Activated CD4-positive, alpha-beta T cell treated with anti-CD3 and anti-CD28 coated beads for 36 hours (primary cell): ENCODE results near the gene KRTAP10-7. TPM values are rescaled to one million over a fixed set of nuclear protein-coding genes. Genes with fewer than 3 reads are reported as not detected.
"Not testable (repeated sequence)": the region's sequence is repeated elsewhere in the genome, so short reads cannot be mapped to it uniquely, and the experiment has no call there.

Source experiments
- ATAC-seq: fragments of 200-7000 bp; cut with Tn5 transposase; one replicate; pipeline ENCODE4 v1.10.0; 2021; ENCODE audit warnings: mild to moderate bottlenecking, moderate library complexity
- CTCF ChIA-PET: fragments of 350-600 bp; sonication (Branson Sonifier 250); formaldehyde crosslinking; loops from one replicate; lab custom pipeline; 2021; ENCODE audit warnings: antibody characterized with exemption; lab: Charles Lee
- POLR2A ChIA-PET: fragments of 350-600 bp; sonication (Branson Sonifier 250); formaldehyde crosslinking; loops from one replicate; lab custom pipeline; 2021; ENCODE audit warnings: antibody characterized with exemption, inconsistent platforms; lab: Charles Lee
- DNase-seq: peaks from one replicate; pipeline ENCODE4 v3.0.0-alpha.2; 2020
- H3K27ac Mint-ChIP-seq: one replicate; pipeline ENCODE4 v1.8.0; 2021; ENCODE audit warnings: mixed read lengths
- H3K27me3 Mint-ChIP-seq: one replicate; pipeline ENCODE4 v1.8.0; 2021; ENCODE audit warnings: mixed read lengths
- H3K36me3 Mint-ChIP-seq: one replicate; pipeline ENCODE4 v1.8.0; 2021; ENCODE audit warnings: low read depth, mixed read lengths
- H3K4me1 Mint-ChIP-seq: one replicate; pipeline ENCODE4 v1.8.0; 2021; ENCODE audit warnings: mixed read lengths
- H3K4me3 Mint-ChIP-seq: one replicate; pipeline ENCODE4 v1.8.0; 2021; ENCODE audit warnings: mild to moderate bottlenecking, moderate library complexity, mixed read lengths
- H3K9me3 Mint-ChIP-seq: one replicate; pipeline ENCODE4 v1.8.0; 2021; ENCODE audit warnings: low read depth, mixed read lengths
- intact Hi-C, 2 experiments: fragments of 100-400 bp; cut with DNase I in 1 of 2; cut with micrococcal nuclease in 1 of 2; formaldehyde crosslinking; loops; one replicate each; pipeline versions ENCODE4 v1.14.2 to v1.15.1; 2022 to 2024; cut with DNase I, micrococcal nuclease
- total RNA-seq, 2 experiments: library from RNA; stranded (reverse); gene quantifications; one replicate each; pipeline ENCODE4 v1.2.3, GENCODE V29; 2021

The KRTAP10-7 gene
- total RNA-seq, 2 experiments from 2014 or later, result not detected

GRCh38 chr21:44573630-44574456, 26.6 kb upstream of the KRTAP10-7 start, which contains the start of gene KRTAP10-4:
KRTAP10-4 (plus strand) TSS chr21:44573729; CDS start chr21:44573759, 30 bp downstream.
- POLR2A ChIA-PET, ATAC-seq, DNase-seq, H3K36me3 Mint-ChIP-seq, H3K4me3 Mint-ChIP-seq, intact Hi-C loops, H3K27ac Mint-ChIP-seq, H3K9me3 Mint-ChIP-seq, H3K4me1 Mint-ChIP-seq, H3K27me3 Mint-ChIP-seq: not testable (repeated sequence)
- CTCF ChIA-PET, result interaction anchor here (0.7 kb wide), 1 partner anchor 37 kb away, joined by 3 read pairs; no protein-coding TSS in a partner anchor

DNA sequence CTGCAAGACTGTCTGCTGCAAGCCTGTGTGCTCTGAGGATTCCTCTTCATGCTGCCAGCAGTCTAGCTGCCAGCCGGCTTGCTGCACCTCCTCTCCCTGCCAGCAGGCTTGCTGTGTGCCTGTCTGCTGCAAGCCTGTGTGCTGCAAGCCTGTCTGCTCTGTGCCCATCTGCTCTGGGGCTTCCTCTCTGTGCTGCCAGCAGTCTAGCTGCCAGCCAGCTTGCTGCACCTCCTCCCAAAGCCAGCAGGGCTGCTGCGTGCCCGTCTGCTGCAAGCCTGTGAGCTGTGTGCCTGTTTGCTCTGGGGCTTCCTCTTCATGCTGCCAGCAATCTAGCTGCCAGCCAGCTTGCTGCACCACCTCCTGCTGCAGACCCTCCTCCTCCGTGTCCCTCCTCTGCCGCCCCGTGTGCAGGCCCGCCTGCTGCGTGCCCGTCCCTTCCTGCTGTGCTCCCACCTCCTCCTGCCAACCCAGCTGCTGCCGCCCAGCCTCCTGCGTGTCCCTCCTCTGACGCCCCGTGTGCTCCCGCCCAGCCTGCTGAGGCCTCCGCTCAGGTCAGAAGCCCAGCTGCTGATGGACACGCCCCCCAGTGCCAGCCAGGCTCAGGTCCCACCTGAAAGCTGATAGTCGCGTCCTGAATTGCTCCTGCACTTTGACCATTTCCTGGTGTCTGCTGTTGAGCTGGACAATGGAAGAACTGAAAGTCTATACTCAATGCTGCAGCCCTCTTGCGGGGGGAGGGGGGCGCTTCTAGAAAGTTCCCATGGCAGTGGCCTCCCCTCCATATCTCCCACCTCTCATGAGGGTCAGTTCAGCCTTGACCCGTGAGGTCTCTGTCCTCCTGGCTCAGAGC, 25.7 kb upstream of the KRTAP10-7 start:
- no peak overlapping the region for H3K4me3 Mint-ChIP-seq
- ChIA-PET POLR2A (no interaction called here), CTCF (interaction anchor here (0.6 to 0.7 kb wide), 2 partner anchors 36 to 147 kb away, joined by 3 read pairs; no protein-coding TSS in a partner anchor)
- H3K9me3 Mint-ChIP-seq, result peaks cover 8% of the 10 kb centered on the region
- no peak overlapping the region for H3K27ac Mint-ChIP-seq
- ATAC-seq, result no peak
- H3K4me1 Mint-ChIP-seq, result no peaks in the 10 kb centered on the region
- intact Hi-C loops, result no loop called here
- no peak for DNase-seq
- H3K27me3 Mint-ChIP-seq, result peaks cover 3% of the 10 kb centered on the region
- peaks cover 2% of the 10 kb centered on the region for H3K36me3 Mint-ChIP-seq

- H3K4me3 Mint-ChIP-seq, result no peak overlapping the region
- no peaks in the 10 kb centered on the region for H3K4me1 Mint-ChIP-seq
- ChIA-PET POLR2A (no interaction called here), CTCF (no interaction called here)
- peaks cover 3% of the 10 kb centered on the region for H3K27me3 Mint-ChIP-seq
- DNase-seq, result no peak
- no peak for ATAC-seq
- H3K36me3 Mint-ChIP-seq, result peaks cover 2% of the 10 kb centered on the region
- H3K9me3 Mint-ChIP-seq, result peaks cover 8% of the 10 kb centered on the region
- no peak overlapping the region for H3K27ac Mint-ChIP-seq
- intact Hi-C loops, result no loop called here
These were observed 24.9 kb upstream of the KRTAP10-7 start for GRCh38 chr21:44575307-44576024.

GRCh38 chr21:44576025-44576420, 24.4 kb upstream of the KRTAP10-7 start:
- ChIA-PET CTCF (no interaction called here), POLR2A (no interaction called here)
- Mint-ChIP-seq H3K36me3 (peaks cover 3% of the 10 kb centered on the region), H3K9me3 (peaks cover 9% of the 10 kb centered on the region), H3K27me3 (peaks cover 3% of the 10 kb centered on the region), H3K27ac (no peak overlapping the region), H3K4me3 (no peak overlapping the region), H3K4me1 (no peaks in the 10 kb centered on the region)
- ATAC-seq (no peak), DNase-seq (no peak)
- intact Hi-C loops, result no loop called here

- ATAC-seq (no peak), DNase-seq (no peak)
- Mint-ChIP-seq H3K9me3 (peaks cover 14% of the 10 kb centered on the region), H3K36me3 (peaks cover 4% of the 10 kb centered on the region), H3K27me3 (peaks cover 5% of the 10 kb centered on the region), H3K27ac (no peak overlapping the region), H3K4me3 (no peak overlapping the region), H3K4me1 (peaks cover 3% of the 10 kb centered on the region)
- ChIA-PET POLR2A (no interaction called here), CTCF (no interaction called here)
- intact Hi-C loops, result no loop called here
These were observed 21.9 kb upstream of the KRTAP10-7 start for GRCh38 chr21:44578371-44579055.

DNA sequence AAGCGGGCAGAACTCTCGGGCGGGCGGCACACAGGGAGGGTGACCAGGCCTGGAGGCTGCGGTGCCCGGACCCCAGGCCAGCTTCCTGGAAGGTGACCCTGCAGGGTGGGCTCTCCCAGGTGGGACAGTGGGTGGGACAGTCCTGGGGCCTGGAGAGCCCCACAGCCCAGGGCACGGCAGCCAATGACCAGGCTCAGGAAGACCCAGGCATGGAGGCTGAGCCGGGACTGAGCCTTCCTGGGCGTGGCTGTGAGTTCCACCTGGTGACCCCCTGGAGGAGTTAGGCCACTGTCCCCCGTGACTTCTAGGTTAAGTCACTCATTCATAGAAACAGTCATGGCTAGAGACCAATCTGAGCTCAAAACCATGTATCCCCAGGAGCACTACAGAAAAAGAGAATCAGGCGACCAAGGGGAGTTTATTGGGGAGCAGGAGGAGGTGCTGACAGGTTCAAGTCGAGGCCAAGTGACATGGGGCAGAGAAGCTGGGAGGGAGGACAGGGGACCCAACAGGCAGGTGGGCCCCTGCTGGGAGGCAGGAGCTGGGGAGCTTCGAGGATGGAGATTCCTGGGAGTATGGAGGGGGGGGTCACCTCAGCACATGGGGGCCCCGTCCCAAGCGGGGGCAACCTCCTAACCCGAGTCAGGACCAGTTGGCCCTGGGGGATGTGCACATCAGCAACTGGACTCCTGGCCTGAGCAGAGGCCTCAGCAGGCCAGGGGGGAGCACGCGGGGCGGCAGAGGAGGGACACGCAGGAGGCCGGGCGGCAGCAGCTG, 21.2 kb upstream of the KRTAP10-7 start:
- Mint-ChIP-seq H3K27ac (no peak overlapping the region), H3K36me3 (peaks cover 4% of the 10 kb centered on the region), H3K9me3 (peaks cover 14% of the 10 kb centered on the region), H3K4me1 (peaks cover 10% of the 10 kb centered on the region), H3K4me3 (no peak overlapping the region), H3K27me3 (peaks cover 5% of the 10 kb centered on the region)
- CTCF ChIA-PET, result interaction anchor here (0.7 kb wide), 1 partner anchor 105 kb away, joined by 3 read pairs; no protein-coding TSS in a partner anchor
- POLR2A ChIA-PET, result no interaction called here
- intact Hi-C loops, result no loop called here
- no peak for ATAC-seq
- no peak for DNase-seq

GRCh38 chr21:44579833-44580144, 20.6 kb upstream of the KRTAP10-7 start:
- no peak for ATAC-seq
- H3K4me3 Mint-ChIP-seq, result no peak overlapping the region
- peaks cover 14% of the 10 kb centered on the region for H3K9me3 Mint-ChIP-seq
- H3K36me3 Mint-ChIP-seq, result peaks cover 4% of the 10 kb centered on the region
- DNase-seq, result no peak
- CTCF ChIA-PET, result interaction anchor here (0.7 kb wide), 1 partner anchor 105 kb away, joined by 3 read pairs; no protein-coding TSS in a partner anchor
- intact Hi-C loops, result no loop called here
- H3K27me3 Mint-ChIP-seq, result peaks cover 4% of the 10 kb centered on the region
- no peak overlapping the region for H3K27ac Mint-ChIP-seq
- peaks cover 10% of the 10 kb centered on the region for H3K4me1 Mint-ChIP-seq
- POLR2A ChIA-PET, result no interaction called here

GRCh38 chr21:44580231-44580821, 20.1 kb upstream of the KRTAP10-7 start, which contains the start of gene KRTAP10-5:
KRTAP10-5 (minus strand) TSS chr21:44580604; CDS start chr21:44580578, 26 bp downstream.
- H3K4me1 Mint-ChIP-seq, result peaks cover 10% of the 10 kb centered on the region
- H3K27ac Mint-ChIP-seq, H3K4me3 Mint-ChIP-seq, POLR2A ChIA-PET, H3K27me3 Mint-ChIP-seq, intact Hi-C loops, ATAC-seq, H3K36me3 Mint-ChIP-seq: not testable (repeated sequence)
- CTCF ChIA-PET, result interaction anchor here (0.5 to 0.7 kb wide), 2 partner anchors 27 to 104 kb away, joined by 3 read pairs; no protein-coding TSS in a partner anchor
- H3K9me3 Mint-ChIP-seq, result peaks cover 14% of the 10 kb centered on the region
- peak; percentile 24 for DNase-seq

GRCh38 chr21:44581158-44581557, 19.2 kb upstream of the KRTAP10-7 start:
- intact Hi-C loops, result no loop called here
- CTCF ChIA-PET, result no interaction called here
- Mint-ChIP-seq H3K27ac (no peak overlapping the region), H3K9me3 (peaks cover 14% of the 10 kb centered on the region), H3K27me3 (peaks cover 9% of the 10 kb centered on the region), H3K36me3 (peaks cover 4% of the 10 kb centered on the region), H3K4me3 (no peak overlapping the region), H3K4me1 (peaks cover 10% of the 10 kb centered on the region)
- DNase-seq, result no peak
- POLR2A ChIA-PET, result no interaction called here
- ATAC-seq, result no peak

DNA sequence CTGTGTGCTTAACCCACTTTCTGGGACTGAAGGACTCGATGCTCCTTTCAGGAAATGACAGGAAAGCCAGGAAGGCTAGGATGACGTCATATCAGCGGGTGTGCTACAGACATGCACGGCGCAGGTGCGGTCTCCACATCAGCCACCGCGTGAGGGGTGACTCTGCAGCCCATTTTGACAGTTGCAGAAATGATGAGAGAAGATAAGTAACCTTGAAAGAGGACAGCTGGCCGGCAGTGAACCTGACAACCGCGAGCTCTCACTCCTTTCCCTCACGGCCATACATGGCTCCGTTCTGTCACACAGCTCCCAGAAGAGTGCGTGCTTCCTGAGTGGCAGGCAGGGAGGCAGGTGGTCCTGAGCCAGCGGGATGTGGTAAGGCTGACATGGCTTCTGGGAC, 18.3 kb upstream of the KRTAP10-7 start:
- POLR2A ChIA-PET, result no interaction called here
- peaks cover 15% of the 10 kb centered on the region for H3K27me3 Mint-ChIP-seq
- CTCF ChIA-PET, result interaction anchor here (0.6 kb wide), 1 partner anchor 183 kb away, joined by 3 read pairs; no protein-coding TSS in a partner anchor
- peaks cover 4% of the 10 kb centered on the region for H3K36me3 Mint-ChIP-seq
- intact Hi-C loops, result no loop called here
- H3K4me1 Mint-ChIP-seq, result peaks cover 10% of the 10 kb centered on the region
- DNase-seq (no peak), ATAC-seq (no peak)
- peaks cover 14% of the 10 kb centered on the region for H3K9me3 Mint-ChIP-seq
- H3K4me3 Mint-ChIP-seq, result no peak overlapping the region
- no peak overlapping the region for H3K27ac Mint-ChIP-seq
